Pons (tissue), 1 donor: ENCODE data around the gene MUC3A.
"Not testable (repeated sequence)": the region's sequence is repeated elsewhere in the genome, so short reads cannot be mapped to it uniquely, and the experiment has no call there.

Experiments used
- DNase-seq: peaks from one replicate; pipeline ENCODE4 v3.0.0-alpha.2; 2016; ENCODE audit warnings: low spot score

Gene MUC3A

DNA sequence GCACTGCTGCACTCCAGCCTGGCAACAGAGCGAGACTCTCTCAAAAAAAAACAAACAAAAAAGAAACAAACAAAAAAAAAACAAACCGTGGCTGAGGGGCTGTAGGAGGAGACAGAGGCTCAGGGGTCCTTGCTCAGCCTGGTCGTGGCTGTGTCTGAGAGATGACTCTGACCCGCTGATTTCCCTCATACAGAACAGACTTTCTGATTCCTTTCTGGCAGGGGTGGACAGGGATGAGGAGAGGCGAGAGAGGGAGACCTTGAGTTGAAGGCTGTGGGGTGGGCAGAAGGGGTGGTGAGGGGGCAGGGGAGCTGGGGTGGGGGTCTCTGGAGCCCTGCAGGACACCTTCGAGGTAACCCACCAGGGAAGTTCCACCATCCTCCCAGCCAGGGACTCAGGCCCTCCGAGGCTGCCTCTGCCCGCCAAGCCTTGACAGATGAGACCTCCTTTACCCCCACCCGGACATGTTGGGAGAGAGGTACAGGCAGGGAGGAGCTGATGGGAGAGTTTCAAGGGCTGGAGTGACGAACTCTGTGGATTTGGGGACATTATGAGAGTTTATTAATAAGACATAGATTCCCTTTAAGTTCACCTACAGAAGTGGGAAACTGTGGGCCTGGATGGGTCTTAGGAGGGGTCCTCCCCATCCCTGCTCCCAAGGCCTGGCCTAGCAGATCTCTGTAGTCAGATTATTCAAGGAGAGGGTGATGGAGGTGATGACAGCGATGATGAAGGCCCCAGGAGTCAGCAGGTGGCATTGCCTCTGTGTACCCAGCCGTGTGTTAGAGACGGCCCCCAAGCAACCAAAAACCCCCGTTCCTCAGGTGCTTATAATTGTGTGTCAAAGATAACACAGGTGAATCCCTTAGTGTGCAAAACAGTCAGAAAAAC, 22.0 kb downstream of the MUC3A start:
- no peak for DNase-seq

DNA sequence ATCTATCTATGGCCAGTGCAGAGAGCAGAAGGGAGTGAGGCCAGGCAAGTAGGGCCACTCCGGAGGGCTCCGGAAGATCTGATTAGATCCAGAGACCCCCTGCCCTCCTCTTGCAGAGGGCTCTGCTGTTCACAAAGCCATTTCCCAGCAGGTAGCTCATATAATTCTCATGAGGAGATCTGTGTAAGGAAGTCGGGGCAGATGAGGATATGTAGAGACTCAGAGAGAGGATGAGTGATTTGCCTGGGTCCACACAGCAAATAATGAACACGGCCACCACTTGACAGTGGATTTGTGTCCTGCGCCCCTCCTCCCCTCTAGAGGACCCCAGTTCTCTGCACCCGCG, 22.6 kb downstream of the MUC3A start:
- no peak for DNase-seq

DNA sequence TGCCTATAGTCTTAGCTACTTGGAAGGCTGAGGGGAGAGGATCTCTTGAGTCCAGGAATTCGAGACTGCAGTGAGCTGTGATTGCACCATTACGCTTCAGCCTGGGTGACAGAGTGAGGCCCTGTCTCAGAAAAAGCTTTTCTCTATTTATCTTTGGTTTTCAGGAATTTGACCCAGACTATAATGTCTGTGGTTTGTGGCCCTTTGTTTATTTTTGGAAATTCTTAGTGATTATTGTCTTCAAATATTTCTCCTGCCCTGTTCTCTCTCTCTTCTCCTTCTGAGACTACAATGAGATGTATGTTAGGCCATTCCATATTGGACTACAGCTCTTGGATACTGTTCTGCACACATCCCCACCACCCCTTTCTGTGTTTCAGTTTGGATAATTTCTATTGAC, 24.7 kb downstream of the MUC3A start:
- DNase-seq, result no peak

DNA sequence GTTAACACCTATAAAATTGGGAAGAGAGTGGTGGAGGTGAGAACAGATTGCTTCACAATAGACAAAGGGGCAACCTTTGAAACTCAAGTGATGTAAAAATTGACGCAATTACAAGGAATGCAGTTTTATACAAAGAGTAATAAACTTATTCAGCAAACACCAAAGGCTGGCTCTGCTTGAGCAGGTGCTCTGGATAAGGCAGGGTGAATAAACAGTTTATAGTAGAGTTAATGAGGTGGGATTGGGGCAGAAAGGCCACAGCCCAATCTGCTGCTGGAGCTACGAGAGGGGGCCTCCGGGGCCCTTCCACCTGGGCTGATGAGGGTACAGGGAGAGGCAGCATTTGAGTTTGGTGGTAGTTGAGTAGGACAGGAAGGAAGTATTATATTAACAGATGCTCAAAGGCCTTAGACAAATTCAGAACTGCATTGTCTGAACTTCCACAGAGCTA, 26.1 kb downstream of the MUC3A start:
- no peak for DNase-seq

DNA sequence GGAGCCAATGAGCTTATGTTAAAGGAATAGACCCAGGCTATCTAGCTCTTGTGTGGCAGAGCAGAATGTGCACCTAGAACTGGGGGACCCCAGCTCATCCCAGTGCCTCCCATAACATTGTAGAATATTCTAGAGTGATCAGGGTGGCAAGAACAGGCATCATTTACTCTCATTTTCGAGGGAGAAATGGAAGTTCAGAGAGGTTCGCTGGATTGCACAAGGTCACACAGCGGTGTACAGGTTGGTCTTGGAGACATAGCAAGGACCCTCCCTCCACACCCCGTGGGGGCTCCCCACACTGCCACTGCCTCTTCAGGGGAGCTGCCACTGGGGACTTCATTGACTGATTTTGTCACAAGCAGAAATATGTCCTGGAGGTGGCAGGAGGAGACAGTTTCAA, 29.0 kb downstream of the MUC3A start:
- no peak for DNase-seq

DNA sequence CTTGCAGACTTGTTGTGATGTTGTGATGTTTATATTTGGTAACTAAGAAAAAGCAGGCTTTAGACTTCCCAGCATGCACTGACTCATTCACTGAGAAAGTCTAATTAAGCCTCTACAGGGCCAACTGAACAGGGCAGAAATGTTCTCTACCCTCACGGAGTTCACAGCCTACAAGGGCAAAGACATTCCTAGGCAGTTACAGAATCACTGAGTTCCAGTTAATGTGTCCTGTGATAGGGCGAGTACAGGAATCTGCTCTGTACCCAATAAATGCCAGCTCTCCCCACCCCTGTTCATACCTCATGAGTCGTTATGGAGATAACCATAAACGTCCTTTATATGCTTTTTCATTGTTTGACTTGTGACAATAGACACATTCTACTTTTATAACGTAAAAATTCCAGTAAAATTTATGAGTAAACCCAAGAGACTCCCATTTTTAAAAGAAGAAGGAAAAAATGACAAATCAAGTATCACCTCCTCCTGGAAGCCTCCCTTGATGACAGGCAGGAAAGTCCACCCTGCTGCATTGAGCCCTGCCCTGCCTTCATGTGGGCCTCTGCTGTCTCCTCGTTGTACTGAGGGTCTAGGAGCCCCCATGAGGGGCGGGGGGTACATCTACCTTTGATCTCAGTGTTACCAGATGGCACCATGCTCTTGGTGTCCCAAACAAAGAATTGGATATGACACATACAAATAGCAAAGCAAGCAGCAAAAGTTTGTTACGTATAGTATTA, 34.3 kb downstream of the MUC3A start:
- DNase-seq, result no peak

DNA sequence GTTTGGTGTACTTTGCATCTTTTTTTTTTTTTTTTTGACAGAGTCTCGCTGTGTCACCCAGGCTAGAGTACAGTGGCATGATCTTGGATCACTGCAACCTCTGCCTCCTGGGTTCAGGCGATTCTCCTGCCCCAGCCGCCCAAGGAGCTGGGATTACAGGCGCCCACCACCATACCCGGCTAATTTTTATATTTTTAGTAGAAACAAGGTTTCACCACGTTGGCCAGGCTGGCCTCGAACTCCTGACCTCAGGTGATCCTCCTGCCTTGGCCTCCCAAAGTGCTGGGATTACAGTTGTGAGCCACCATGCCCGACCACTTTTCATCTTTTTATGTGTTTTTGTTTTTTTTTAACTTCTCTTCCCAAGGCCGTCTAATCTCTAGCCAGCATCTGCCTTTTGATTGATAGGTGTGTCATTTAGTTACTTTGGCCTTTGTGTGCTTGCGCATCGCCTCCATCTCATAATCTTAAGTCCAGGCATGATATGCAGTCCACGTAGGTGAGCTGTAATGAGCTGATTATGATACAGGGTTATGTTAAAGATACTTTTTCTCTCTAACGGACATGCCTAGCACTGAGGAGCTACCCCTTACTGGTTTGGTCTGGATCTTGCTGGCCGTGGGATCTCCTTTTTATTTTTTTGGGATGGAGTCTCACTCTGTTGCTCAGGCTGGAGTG, 35.0 kb downstream of the MUC3A start:
- DNase-seq, result not testable (repeated sequence)

DNA sequence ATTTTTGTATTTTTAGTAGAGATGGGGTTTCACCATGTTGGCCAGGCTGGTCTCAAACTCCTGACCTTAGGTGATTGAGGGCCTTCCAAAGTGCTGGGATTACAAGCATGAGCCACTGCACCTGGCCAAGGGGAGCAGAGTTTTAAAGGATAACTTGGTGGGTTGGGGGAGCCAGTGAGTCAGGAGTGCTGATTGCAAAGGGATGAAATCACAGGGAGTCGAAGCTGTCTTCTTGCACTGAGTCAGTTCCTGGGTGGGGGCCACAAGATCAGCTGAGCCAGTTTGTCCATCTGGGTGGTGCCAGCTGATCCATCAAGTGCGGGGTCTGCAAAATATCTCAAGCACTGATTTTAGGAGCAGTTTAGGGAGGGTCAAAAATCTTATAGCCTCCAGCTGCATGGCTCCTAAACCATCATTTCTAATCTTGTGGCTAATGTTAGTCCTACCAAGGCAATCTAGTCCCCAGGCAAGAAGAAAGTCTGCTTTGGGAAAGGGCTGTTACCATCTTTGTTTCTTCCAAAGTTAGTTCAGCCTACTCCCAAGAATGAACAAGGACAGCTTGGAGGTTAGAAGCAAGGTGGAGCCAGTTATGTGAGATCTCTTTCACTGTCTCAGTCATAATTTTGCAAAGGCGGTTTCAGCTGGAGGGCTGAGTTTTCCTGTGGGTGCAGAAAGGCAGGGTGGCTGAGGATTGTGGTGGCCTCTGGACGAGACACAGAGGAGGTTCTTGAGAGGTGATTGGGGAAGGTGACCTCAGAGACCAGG, 35.9 kb downstream of the MUC3A start:
- DNase-seq, result not testable (repeated sequence)

DNA sequence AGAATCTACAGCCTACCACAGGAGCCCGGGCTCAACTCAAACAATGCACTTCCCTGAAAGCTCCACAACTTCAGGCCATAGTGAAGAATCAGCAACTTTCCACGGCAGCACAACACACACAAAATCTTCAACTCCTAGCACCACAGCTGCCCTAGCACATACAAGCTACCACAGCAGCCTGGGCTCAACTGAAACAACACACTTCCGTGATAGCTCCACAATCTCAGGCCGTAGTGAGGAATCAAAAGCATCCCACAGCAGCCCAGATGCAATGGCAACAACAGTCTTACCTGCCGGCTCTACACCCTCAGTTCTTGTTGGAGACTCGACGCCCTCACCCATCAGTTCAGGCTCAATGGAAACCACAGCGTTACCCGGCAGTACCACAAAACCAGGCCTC, 42.3 kb downstream of the MUC3A start:
- DNase-seq, result no peak

GRCh38 chr7:100992280-100992679, 42.9 kb downstream of the MUC3A start:
- DNase-seq, result not testable (repeated sequence)

GRCh38 chr7:100994671-100995070, 45.3 kb downstream of the MUC3A start:
- not testable (repeated sequence) for DNase-seq

GRCh38 chr7:100998530-100998929, 49.2 kb downstream of the MUC3A start:
- DNase-seq, result not testable (repeated sequence)

- not testable (repeated sequence) for DNase-seq
Observed at GRCh38 chr7:100999334-100999733, 50.0 kb downstream of the MUC3A start.

GRCh38 chr7:101000025-101000424, 50.7 kb downstream of the MUC3A start:
- not testable (repeated sequence) for DNase-seq

- DNase-seq, result not testable (repeated sequence)
Observed at GRCh38 chr7:101002333-101002732, 53.0 kb downstream of the MUC3A start.

DNA sequence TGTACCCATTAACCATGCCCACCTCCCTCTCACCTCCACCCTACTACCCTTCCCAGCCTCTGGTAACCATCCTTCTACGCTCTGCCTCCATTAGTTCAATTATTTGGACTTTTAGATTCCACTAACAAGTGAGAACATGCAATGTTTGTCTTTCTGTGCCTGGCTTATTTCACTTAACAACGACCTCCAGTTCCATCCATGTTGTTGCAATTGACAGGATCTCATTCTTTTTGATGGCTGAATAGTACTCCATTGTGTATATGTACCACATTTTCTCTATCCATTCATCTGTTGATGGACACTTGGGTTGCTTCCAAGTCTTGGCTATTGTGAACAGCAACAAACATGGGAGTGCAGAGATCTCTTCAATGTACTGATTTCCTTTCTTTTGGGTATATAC, 58.0 kb downstream of the MUC3A start:
- DNase-seq, result not testable (repeated sequence)

DNA sequence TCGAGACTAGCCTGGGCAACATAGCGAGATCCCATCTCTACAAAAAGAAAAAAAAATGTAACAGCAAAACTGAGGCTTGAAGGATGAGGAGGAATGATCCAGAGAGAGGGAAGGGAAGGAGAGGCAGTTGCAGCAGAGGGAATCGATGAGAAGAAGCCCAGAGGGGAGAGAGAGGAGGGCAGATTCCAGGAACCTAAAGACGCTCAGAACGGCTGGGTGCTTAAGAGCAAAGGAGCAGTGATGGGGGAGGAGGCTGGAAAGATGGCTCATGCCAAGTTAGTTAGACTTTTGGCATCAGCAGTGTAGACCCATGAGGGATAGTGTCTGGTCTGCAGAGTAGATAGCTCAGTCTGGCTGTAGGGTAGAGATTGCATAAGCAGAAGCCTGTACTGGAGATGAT, 60.3 kb downstream of the MUC3A start:
- DNase-seq, result no peak

- DNase-seq, result no peak
Observed at GRCh38 chr7:101012931-101013330, 63.6 kb downstream of the MUC3A start.

- DNase-seq, result no peak
Observed at GRCh38 chr7:101015626-101016025, 66.3 kb downstream of the MUC3A start.

DNA sequence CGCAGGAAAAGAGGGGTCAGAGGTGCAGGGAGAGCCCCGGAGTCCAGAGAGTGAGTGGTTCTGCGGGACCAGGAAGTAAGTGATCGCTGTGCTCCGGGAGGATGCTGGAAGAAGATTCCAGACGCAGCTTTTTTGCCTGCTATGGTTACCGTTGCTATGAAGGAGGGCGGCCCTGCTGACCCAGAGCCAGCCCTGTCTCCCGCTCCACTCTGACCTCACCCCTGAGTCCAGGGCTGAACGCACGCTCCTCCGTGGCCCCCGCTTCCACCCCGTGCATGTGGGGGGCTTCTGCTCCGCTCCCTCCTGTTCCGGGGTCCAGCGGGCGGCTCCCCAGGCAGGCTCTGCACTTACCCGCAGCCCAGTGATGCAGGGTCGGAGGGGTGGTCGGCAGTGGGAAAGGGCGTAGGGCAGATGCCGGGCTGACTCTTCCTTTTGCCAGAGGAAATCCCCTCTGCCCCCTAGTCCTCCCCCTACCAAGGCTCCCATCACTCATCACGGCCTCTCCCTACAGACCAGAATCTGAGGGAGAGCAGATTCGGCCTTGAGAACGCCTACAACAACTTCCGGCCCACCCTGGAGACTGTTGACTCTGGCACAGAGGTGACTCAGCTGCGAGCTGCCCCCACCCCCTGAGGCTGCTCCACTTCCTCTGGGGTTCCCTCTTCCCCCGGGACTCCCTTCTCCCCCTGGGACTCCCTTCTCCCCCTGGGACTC, 67.9 kb downstream of the MUC3A start:
- peak; percentile 1 for DNase-seq
